Measurements from ENCODE around the gene KIAA0825.

GRCh38 chr5:94310833-94311232, 307.6 kb downstream of the KIAA0825 start:
- no peak for TF ChIP-seq ZNF274 (IDR thresholded peaks at IDR 0.05; ENCODE audit: low read depth, low read length)
- TF ChIP-seq YY1 (IDR thresholded peaks at IDR 0.05; ENCODE audit: insufficient read depth, insufficient read length), result no peak
- no peak for TF ChIP-seq SUZ12 (IDR thresholded peaks at IDR 0.05; ENCODE audit: extremely low read depth, insufficient read depth, insufficient read length)
